Activated CD4-positive, CD25-positive, alpha-beta regulatory T cell treated with anti-CD3 and anti-CD28 coated beads, Interleukin-2, amount 50 U/mL, for 24 hours (primary cell): ENCODE data around the gene UBE2E3.
"Not testable (repeated sequence)": the region's sequence is repeated elsewhere in the genome, so short reads cannot be mapped to it uniquely, and the experiment has no call there.

Experiments
- ATAC-seq, 2 donors: fragments of 150-1000 bp; cut with Tn5 transposase; one replicate each; pipeline ENCODE4 v1.10.0; 2021; ENCODE audit warnings: mild to moderate bottlenecking in 1 of 2, moderate library complexity in 1 of 2

The UBE2E3 gene

DNA sequence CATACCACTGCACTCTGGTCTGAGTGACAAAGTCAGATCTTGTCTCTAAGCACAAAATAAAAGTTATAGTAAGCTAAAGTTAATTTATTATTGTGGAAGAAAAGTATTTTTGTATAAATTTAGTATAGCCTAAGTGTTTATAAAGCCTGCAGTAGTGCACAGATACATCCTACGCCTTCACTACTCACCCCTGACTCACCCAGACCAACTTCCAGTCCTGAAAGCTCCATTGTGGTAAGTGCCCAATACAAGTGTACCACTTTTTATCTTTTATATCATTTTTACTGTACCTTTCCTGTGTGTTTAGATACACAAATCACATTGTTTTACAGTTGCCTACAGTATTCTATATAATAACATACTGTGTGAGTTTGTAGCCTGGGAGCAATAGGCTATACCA, 57.5 kb downstream of the UBE2E3 start:
- ATAC-seq = no peak

DNA sequence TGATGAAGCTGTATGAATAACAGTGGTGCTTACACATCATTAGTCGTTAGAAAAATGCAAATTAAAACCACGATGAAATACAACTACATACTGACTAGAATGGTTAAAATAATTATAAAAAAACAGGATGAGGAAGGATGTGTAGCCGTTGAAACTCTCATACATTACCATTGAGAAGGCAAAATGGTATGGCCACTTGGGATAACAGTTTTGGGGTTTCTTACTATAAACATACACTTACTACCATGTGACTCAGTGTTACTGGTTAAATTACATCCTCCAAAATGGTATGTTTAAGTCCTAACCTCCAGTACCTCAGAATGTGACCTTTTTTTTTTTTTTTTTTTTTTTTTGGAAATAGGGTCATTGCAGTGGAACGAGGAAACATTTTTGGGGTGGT, 58.4 kb downstream of the UBE2E3 start:
- ATAC-seq = peak in 1 of 2 donors; percentile 39

DNA sequence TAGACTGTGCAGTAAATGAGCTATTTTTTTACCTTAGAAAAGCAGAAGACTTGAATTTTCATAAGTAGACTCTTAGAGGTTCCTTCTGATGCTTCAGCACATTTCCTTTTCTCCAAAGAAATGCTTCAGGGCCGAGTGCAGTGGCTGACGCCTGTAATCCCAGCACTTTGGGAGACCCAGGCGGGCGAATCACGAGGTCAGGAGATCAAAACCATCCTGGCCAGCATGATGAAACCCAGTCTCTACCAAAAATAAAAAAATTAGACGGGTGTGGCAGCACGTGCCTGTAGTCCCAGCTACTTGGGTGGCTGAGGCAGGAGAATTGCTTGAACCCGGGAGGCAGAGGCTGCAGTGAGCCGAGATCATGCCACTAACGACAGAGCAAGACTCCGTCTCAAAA, 60.4 kb downstream of the UBE2E3 start:
- ATAC-seq = not testable (repeated sequence)

DNA sequence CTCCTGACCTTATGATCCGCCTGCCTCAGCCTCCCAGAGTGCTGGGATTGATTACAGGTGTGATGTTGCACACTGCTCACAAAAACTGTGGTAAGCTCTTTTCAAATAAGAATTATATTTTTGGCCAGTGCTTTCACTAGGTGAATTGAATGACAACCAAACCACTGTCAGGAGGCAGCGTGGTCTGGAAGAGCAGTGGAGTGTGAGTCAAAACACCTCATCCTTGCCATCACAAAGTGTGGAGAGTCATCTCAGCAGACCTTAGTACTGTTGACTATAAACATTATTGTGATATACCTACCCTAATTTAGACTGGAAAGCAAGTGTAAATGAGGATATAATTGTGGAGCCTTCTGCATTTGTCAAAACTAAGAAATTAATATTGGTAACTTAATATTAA, 61.3 kb downstream of the UBE2E3 start:
- ATAC-seq = peak in 1 of 2 donors; percentile 22

DNA sequence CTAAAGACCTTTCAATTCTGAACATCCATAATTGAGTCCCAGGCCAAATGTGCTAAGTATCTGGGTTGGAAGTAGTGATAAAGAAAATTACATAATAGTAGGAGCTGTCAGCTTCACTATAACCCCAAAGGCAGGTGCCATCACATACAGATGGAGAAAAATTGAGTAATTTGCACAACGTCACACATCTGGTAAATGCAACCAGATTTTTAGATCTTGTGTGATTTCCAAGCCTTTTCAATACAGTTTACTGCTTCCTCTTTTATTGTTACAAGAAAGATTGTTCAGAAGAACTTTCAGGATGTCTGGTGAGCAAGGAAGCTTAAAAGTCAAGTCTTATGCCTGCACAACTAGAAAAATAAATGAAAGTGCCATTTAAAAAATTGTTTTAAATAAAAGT, 62.3 kb downstream of the UBE2E3 start:
- no peak for ATAC-seq

DNA sequence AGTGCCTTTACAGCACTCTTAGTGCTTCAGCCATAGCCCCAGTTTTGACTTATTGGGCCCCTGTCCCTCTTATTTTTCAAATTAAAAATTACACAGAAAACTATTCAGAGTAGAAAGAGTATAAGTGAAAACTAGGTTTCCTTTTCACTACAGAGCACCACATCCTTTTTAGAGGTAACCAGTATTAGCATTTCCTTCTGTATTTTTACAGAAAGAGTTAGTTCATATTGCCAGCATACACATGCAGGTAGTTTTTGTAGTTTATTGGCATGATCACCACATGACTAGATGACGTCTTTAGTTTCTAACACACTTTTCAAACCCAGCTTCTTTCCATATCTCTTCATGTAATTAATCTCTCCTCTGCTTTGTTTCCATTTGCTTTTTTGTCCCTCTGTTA, 66.4 kb downstream of the UBE2E3 start:
- no peak for ATAC-seq

DNA sequence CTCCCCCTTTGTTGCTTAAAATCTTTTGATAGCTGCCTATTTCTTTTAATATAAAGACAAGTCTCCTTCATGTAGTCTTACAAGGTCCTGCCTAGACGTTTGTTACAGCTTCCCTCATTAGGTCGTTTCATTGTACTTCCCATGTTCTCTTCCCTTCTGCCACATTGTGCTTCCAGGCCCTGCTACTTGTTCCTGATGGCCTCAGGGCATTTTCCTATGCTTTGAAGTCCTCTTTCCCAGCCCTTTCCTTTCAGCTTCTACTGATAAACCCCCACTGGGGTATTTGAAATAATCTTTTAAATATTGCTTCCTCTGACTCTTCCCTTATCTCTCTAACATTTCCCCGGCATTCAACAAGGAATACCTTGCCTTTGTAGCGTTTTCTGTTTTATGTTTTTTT, 67.4 kb downstream of the UBE2E3 start:
- ATAC-seq = no peak

DNA sequence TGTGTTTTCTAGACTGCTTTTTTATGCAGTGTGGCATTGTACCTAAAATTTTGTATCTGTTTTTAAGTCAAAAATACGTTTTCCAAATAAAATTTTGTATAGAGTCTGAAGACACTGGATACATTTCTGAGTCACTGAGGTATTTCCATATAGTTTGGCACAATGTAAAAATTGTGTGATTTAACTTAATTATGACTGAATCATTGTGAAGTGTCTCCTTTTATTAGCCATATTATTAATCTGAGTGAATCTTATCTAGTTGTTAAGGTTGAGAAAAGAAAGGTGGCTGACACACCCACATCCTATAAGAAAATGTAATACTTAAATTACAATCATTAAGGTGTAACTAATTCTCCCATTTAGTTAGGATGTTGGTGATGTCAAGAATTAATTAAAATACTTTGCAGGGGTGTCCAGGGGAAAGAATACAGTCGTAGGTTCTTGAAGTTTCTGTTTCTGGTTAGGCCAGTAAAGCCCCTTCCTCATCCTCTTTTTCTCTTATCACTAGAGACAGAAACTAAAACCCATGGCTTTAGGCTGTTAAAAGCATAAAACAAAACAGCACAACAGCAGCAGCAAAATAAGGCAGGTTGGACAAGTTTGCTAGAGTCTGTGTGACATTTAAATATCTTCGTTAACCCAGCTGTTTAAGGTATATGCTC, 71.6 kb downstream of the UBE2E3 start:
- ATAC-seq = no peak

DNA sequence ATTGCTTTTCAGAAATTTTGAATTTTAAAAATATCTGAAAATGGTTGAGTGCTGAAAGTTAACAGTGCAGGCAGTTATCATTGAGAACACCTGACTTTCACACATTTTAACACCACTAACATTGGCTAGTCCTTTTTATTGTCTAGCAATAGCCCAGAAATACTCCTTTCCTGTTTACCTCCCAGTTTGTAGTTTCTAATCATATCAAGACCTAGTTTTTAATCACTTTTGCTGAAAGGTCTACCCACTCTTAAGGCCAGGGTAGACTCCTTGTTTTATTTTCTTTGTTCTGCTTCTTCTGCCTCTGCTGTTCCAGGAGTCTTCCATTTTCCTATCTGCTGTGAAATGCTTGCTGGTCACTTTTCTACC, 72.1 kb downstream of the UBE2E3 start:
- ATAC-seq = no peak

DNA sequence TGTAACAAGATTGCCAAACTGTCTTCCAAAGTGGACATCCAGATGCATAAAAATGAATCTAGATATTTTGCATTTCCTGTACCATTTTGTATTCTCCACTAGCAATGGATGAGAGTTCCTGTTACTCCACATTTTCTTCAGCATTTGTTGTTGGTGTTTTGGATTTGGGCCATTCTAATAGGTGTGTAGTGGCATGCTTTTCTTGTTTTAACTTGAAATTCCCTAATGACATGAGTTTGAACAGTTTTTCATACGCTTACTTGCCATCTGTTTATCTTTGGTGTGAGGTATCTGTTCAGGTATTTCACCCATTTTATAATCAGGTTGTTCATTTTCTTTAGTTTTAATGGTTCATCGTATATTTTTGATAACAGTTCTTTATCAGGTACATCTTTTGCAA, 73.9 kb downstream of the UBE2E3 start:
- ATAC-seq = no peak

DNA sequence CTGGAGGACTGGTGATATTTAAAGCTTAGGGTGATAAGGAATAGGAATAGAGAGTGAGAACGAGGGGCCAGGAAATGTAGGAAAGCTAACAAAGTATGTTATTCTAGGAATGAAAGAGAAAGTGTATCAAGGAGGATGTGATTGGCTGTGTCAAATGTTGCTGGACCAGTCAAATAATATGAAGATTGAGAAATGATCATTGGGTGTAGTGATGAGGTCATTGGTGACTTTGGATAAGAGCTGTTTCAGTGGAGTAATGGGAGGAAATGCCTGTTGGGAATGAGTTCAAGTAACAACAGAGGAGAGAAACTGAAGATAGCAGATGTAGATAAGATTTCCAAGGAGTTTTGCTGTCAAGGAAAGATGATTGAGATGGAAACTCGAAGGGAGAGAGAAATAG, 74.4 kb downstream of the UBE2E3 start:
- ATAC-seq = no peak

DNA sequence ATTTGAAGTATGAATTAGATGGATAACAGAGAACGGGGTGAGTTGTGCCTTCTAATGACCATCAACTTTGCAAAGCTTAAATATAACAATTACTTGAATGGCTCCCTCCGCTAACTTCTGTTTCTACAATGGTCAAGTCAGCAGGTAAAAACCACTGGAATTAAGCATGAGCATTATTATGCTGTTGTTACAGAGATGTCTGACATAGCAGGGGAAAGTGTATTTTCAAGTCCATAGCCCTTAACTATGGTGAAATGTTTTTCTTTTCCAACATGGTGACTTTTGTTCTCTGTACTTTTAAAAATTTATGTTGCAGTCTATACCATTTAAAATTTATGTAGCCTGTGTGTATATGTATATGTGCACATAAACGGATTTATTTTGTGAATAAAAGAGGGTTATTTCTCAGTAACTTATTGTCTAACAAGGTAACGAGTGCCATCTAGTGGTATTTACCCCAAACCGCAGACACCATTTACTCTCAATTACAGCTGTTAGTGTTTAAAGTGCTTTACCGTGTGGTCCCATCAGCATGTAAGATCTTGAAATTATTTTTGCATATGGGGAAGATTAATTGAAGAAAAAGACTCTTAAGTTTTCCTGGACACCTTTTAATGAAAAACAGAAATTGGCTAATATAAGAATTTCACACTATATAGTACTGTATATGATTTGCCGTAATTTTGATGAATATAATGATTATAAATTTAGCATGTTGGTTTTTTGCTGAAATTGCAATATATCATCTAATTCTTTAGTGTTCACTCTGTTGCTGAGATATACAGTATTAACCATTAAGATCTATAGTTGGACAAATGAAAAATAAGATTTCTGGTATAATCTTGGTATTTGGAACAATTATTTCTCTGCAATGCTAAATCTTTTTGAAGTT, 78.2 kb downstream of the UBE2E3 start:
- ATAC-seq = peak; percentile 30 to 41

DNA sequence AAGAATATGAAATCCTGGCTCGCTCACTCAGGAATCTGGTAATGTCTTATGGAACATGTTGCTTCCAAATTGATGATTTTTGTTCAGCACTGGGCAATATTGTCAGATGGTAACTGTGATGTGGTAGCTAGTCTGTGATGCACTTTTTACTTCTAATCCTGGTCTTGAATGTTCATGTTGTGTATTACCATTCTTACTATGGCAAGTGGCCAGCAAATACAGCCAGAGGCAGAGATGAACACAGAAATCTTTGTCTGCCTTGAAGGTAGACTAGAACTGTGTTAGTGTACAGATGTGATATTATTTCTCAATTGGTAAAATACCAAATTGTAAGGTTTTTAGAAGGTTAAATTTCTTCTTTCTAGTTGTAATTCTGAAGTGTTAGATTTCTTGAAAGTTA, 83.3 kb downstream of the UBE2E3 start:
- ATAC-seq = no peak

DNA sequence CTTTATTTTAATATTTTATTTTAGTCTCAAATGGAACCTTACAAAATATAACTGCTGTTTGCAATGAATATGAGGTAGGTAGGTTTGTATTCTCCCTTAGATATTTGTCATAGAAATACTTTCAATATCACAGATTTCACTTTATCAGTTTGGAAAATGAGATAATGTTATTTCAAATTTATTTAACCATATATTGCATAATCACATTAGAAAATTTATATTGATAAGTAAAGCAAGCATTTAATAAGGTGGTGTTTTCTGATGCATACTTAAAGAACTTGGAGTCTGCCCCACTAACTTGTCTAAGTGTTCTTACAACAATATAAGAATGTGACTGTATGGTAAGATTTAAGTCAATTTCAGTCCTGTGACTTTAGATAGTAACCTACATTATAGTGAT, 85.1 kb downstream of the UBE2E3 start:
- no peak for ATAC-seq

DNA sequence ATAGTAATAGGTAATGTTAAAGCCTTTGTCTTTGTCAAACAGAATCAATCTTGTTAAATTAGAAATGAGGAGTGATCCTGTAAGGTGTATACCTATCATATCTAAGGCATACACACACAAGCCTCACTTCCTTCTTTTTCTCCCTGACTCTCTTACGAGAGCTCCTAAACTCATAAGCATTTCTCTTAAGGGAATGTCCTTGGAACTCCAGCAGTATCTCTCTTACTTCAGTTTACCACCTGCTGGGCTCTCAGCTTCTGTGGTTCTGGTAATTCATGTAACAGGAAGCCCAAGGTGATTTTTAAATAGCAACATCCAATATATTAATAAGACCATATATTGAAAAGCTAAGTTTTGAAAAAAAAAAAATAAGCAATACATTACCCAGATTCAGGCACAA, 85.9 kb downstream of the UBE2E3 start:
- ATAC-seq = no peak

DNA sequence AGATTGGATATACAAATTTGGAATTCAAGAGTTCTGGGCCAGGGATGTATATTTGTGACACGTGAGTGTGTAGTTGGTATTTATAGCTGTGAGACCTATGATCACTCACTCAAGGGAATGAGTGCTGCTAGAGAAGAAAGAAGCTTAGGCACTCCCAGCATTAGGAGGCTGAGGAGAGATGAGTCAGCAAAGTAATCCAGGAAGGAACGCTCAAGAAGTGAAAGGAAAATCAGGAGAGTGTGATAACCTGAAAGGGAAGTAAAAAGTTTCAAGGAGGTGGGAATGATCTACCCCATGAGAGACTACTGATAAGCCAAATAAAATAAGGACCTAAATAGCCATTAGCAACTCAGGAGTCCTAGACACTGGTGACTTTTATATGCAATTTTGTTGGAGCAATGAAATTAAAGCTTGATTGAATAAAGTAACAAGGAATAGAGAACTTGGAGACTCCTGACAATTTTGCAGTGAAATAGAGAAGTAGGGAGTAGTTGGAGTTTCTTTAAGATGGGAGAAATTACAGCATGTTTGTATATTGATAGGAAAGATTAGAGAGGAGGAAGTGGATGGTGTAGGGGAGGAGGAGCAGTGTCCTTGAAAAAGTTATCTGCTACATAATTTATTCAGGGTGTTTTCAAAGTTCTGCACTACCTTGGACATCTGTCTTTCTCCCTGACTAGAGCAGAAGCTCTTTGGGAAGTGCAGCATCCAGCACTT, 89.9 kb downstream of the UBE2E3 start:
- ATAC-seq = no peak

DNA sequence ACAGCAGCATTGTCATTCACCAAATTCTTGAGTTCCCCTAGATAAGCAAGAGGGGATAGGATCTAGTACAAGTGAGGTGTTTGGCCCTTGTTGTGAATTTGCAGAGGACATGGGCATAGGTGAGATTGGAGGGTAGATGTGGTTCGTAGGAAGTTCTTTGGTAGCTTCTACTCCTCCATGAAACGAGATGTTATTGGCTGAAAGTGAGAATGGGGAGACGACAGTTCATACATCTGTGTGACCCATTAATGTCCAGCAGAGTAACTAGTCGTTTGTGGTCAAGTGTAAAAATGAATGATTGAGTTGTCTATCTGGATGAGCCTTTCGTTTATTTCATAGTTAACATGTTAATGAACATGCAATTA, 90.4 kb downstream of the UBE2E3 start:
- ATAC-seq = no peak

DNA sequence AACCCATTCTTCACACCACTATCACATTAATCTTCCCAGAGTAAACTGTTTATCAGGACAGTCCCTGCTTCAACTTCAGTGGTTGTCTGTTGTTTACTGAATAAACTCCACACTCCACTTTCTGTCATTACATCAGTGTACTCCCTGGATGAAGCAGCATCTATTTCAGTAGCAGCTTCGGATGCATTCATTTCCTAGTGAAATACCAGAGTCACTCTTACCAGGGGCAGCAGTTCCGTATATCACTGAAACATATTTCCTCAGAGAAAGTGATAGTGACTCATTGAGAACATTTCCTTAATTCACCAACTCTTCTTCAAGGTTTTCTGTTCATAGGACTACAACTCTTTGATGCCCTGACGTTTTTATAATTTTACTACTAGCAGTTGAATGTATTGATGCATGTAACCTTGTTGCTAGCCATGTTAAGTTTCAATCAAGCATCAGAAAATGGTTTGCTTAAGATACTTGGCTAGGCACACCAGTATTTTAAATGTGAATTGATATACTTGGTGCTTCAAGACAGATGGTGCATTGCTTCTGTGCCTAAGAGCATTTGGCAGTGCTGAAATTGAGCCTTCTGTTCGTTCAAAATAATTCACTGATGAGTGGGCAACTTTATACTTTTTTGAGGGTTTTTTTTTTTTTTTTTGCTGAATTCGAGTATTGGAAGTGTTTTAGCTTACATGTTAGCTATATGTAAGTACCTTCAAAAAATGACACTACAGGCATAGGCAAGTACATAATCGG, 92.3 kb downstream of the UBE2E3 start:
- ATAC-seq = no peak

DNA sequence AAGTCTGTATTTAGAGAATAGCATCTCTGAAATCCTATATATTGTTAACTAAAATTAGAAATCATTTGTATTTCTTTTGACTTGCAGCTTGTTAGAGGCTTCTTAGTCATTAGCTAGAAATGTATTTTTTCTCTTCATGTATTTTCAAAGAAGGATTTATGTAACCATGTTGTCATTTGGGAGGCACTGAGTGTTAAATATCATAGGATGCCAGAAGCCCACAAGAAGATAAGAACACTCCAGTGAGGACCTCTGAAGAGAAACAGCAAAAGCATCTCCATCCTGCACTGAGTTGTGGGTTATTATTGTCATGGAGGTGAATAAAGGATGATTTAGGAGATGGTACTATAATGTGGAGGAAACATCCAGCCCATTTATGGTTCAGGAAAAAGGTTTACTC, 93.5 kb downstream of the UBE2E3 start:
- no peak for ATAC-seq

DNA sequence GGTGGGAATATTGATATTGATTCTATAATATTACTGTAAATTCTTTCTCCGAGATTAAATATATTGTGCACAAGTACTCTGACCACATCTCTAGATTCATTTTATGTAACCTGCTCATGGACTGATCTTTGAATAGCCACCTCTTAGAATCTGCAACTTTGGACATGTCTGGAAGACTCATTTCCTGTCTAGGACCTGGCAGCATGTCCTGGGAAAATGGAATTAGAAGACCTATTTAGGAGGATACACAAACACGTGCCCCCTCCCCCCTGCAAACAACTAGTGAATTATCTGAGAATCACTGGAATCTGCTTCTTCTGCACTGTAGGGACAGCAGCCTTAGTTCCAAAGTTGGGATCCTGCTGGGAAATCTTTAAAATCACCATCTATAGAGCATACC, 94.1 kb downstream of the UBE2E3 start:
- ATAC-seq = no peak

DNA sequence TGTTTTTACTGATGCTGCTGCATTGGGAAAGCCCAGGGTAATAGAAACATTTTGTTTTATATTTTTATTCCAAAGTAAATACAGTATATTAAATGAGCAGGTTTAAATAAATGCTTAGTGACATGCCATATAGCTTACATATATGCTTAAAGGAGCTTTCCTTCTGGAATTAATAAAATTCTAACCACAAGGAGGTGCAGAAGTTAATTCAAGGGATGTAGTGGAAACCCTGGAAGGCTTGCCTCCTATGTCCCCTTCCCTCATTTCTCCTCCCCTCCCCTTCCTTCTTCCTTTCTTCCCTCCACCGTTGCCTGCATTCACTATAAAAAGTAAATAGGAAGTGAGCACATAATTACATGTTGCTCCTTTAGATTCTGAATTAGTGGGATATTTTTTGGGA, 96.3 kb downstream of the UBE2E3 start:
- no peak for ATAC-seq

DNA sequence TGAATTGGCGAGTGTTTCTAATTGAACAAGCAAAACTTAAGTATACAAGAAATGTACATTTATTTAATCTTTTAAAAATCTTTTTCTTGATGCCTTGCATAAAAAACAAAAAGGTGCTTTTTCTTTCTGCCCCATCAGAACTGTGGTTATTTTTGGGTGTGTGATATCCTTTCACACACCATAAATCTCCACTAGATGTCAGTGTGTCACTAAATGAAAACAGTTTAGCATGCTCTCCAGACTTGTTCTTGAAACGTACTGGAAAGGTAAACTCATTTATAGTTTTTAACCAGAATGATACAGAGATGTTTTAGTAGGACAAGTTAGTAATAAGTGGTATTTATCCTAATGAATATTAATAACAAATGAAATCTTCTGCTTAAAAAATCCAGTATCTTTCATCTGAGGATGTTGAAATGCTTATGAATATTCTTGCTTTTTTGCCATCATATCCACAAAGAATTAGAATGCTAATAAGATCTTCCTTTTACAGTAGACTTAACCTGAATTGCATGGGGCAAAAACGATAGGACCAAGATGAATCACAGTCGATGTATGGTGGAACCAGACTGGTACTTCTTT, 96.8 kb downstream of the UBE2E3 start:
- peak; percentile 61 to 66 for ATAC-seq

DNA sequence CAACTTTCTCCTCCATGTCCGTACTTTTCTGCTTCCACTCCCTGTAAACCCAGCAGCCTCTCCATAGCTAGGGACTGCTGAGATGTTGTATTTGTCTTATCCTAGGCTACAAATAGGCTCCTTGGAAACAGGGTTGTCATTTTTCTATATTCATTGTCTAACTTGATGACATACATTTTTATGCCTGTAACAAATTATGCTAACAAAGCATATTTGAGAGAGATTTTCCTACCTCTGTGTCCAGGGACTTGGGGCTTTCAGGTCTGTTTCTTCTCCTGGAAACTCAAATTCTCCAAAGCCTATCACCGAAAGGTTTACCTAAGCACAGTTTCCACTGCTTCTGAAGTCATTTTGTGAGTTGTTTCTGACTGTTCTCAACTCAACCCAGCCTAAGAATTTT, 102.7 kb downstream of the UBE2E3 start:
- no peak for ATAC-seq
